Stimulated activated CD8-positive, alpha-beta memory T cell treated with anti-CD3 and anti-CD28 coated beads, Interleukin-12 subunit alpha, Interleukin-12 subunit beta, amount 100 ng/mL, for 4 hours (primary cell): ENCODE measurements around the gene FADS2.

Experiments
- DNase-seq: peaks from one replicate; pipeline ENCODE4 v3.0.0-alpha.2; 2020; ENCODE audit warnings: low read depth

The FADS2 gene

GRCh38 chr11:61847914-61848581 lies 19.9 kb downstream of the FADS2 start:
- no peak for DNase-seq

- no peak for DNase-seq
Observed at GRCh38 chr11:61848631-61849030, 20.5 kb downstream of the FADS2 start.

- DNase-seq = no peak
Observed at GRCh38 chr11:61850687-61851086, 22.6 kb downstream of the FADS2 start.

- DNase-seq = no peak
Observed at GRCh38 chr11:61851113-61851899, 23.2 kb downstream of the FADS2 start.

- no peak for DNase-seq
Observed at GRCh38 chr11:61851900-61852295, 23.8 kb downstream of the FADS2 start.

GRCh38 chr11:61853698-61854169 lies 25.6 kb downstream of the FADS2 start:
- no peak for DNase-seq

GRCh38 chr11:61854206-61854895 lies 26.3 kb downstream of the FADS2 start:
- DNase-seq = no peak

GRCh38 chr11:61854966-61855714 lies 27.0 kb downstream of the FADS2 start:
- no peak for DNase-seq

- DNase-seq = no peak
Observed at GRCh38 chr11:61855939-61856680, 28.0 kb downstream of the FADS2 start.

GRCh38 chr11:61860054-61860903 lies 32.2 kb downstream of the FADS2 start:
- DNase-seq = no peak

- DNase-seq = no peak
Observed at GRCh38 chr11:61861634-61862033, 33.5 kb downstream of the FADS2 start.

- DNase-seq = no peak
Observed at GRCh38 chr11:61862714-61863547, 34.8 kb downstream of the FADS2 start.

- no peak for DNase-seq
Observed at GRCh38 chr11:61863548-61864081, 35.5 kb downstream of the FADS2 start.

- no peak for DNase-seq
Observed at GRCh38 chr11:61864814-61865775, 37.0 kb downstream of the FADS2 start.

GRCh38 chr11:61866231-61866957 lies 38.3 kb downstream of the FADS2 start:
- DNase-seq = no peak

GRCh38 chr11:61866958-61867343 lies 38.9 kb downstream of the FADS2 start:
- DNase-seq = no peak
